GM19351 (cell line): ENCODE measurements around the gene MAST4.

ENCODE experiments used
- ATAC-seq: cut with Tn5 transposase; IDR thresholded peaks from one replicate; pipeline ENCODE4 v1.9.1; 2021; ENCODE audit warnings: mild to moderate bottlenecking, moderate library complexity; ENCODE audit not compliant: unreplicated experiment

Gene MAST4

DNA sequence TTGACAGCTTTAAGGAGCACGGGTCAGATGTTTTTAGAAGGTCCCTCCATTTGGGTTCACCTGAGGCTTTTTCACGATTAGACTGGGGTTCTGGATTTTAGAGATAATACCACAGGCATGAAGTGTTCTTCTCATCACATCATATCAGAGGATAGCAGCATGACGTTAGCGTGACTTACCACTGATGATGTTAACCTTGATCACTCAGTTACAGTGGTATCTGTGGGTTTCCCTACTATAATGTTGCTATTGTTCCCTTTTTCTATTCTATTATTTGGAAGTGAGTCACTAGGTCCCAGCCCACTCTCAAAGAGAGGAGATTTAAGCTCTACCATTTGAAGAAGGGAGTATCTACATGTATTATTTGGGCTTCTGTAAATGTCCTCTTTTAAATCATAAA is 300.0 kb downstream of the MAST4 start:
- ATAC-seq = no peak

GRCh38 chr5:66897356-66897755 is 301.2 kb downstream of the MAST4 start:
- ATAC-seq = no peak

DNA sequence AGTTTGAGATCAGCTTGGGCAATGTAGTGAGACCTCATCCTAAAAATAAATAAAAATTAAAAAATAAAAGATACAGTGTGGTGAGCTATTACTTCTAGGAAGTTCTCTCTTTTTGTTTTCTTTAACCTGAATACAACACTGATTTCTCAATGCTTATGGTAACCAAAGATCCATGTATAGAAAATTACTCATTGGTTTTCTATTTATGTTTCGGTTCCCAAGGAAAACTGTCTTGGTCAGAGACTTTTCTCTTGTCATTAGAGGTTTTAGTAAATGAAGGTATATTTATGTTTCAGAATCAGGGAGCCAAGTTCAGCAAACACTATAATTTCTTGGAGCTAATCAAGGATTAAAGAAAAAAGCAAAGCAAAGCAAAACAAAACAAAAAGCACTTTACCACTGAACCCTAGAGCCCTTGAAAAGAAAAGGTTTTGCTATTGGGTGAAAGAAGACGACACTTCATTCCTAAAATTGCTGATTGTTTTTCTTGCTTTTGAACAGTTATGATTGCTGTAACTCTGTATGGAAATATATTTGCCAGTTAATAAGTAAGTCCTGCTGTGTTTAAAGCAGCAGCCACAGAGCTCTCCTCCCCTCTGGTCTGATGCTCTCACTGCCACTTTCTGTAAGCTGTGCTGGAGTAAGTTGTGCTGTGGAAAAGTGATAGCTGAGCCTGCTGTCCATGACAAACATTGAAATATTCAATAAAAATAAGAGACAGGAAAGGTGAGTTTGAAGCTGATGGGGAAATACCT is 302.2 kb downstream of the MAST4 start:
- ATAC-seq = no peak

- ATAC-seq = no peak
Observed at GRCh38 chr5:66903218-66903617, 307.0 kb downstream of the MAST4 start.

DNA sequence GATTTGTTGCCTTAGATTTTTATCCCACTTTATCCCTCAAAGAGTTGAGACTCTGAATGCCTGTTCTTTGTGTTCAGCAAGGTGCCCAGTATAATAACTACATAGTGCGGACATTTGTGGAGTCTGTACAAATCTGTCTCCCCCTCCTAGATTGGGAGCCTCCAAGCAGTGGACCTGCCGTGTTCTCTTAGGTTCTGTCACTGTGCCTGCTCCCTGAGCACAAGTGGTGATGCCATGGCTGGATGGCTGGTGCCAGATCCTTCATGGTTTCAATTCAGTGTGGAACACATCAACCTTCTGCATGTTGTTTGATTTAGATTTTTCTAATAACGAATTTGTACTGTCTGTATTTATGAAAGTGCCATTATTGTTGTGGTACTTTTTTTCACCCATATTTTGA is 307.5 kb downstream of the MAST4 start:
- ATAC-seq = no peak

DNA sequence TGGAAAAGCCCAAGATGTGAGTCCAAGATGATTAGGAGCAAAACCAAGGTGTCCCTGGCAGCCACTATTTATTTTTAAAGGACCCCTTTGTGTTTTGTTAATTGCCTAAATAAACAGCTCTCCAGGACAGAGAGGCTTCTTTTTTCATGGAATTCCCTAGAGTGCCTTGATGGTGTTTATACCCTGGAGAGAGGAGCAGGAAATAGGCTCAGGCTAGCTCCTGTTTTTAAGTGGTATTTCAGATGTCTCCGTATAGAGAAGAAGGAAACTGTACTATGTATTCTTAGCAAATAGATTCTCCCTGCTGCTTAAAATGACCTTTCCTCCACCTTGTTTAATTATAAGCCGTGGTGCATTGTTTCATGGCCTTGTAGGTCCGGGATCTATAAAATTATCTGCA is 308.0 kb downstream of the MAST4 start:
- no peak for ATAC-seq

- no peak for ATAC-seq
Observed at GRCh38 chr5:66906021-66906420, 309.8 kb downstream of the MAST4 start.

- ATAC-seq = no peak
Observed at GRCh38 chr5:66908230-66908629, 312.0 kb downstream of the MAST4 start.

DNA sequence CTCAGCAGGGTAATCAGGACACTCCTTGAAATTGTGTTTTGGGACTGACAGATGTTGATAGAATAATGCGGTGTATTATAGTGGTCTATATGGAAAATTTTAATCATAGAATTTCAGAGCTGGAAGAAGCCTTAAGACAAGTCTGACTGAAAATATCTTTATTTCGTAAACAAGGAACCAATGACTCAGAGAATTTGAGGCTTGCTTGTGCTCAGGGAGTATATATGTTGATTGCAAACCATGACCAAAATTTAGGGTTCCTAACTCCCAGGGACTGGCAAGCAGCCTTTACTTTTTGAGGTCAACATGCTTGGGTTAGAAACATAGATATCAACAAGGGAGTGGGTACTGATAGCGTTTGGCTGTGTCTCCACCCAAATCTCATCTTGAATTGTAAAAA is 313.2 kb downstream of the MAST4 start:
- no peak for ATAC-seq

- ATAC-seq = no peak
Observed at GRCh38 chr5:66912787-66913186, 316.6 kb downstream of the MAST4 start.

- ATAC-seq = no peak
Observed at GRCh38 chr5:66915531-66915930, 319.3 kb downstream of the MAST4 start.

DNA sequence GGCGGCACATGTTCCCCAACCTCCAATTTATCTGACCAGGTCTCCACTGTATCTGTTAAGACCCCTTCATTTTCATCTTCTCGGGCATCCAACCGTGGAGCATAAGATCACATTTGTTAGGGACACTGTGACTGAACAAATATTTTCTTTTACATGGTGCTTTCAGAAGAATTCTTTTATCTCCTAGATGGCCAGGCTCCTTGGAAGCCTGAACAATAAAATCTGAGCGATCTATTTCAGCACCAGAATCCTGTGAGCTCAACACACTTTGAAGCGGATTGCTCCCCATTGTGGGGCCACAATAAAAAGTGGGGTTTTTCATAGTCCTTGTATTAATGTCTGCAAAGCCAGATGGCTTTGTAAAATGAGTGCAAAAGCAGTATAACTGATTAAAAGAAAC is 326.7 kb downstream of the MAST4 start:
- ATAC-seq = no peak

- no peak for ATAC-seq
Observed at GRCh38 chr5:66923457-66923856, 327.3 kb downstream of the MAST4 start.

DNA sequence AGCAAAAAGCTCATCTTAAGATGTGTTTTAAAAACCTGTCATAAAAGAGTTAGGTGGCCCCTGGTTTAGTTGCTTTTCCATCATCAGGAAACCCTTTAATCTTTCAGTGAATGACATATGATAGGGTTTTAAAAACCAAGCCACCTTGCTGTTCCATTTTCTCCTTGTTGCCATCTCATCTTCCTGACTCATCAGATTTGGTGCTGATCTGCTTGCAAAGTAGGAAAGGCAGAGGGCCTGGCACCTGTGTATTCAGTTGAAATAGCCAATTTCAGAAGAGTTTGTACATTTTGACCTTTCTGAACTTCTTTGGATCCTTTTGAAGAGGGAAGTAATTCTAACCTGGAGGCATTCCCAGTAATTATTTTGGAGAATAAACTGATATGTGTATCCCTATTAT is 327.7 kb downstream of the MAST4 start:
- no peak for ATAC-seq

- no peak for ATAC-seq
Observed at GRCh38 chr5:66927140-66927539, 330.9 kb downstream of the MAST4 start.

DNA sequence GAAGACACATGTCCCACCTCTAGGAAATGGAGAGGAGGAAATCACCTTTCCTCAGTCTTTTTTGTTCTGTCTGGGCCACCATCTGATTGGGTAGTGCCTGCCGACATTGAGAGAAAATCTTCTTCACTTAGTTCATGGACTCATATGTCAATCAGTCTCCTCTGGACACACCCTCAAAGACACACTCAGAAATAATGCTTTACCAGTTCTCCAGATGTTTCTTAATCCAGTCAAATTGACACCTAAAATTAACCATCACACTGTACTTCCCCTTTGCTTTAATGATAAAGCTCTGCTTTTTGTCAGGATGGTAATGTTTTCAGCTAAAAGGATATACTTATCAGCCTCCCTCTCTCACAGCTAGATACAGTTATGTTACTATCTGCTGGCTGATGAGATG is 333.1 kb downstream of the MAST4 start:
- ATAC-seq = no peak

DNA sequence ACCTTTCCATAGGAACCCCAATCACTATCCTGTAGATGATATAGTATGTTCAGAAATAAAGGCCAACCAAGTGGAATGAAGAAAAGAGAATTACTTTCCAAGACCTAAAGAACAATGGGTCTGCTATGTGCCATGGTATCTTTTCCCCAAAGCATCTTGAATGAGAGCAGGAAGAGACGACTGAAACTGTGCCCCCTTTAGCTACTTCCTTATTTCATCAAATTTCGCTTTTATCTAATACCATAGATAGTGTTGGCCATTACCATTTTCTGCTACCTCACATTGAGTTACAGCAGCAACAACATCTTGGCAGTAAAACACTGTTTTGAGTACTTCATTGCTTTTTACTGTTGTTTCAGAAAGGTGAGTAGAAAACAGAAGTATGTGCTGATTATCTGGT is 333.8 kb downstream of the MAST4 start:
- no peak for ATAC-seq

- no peak for ATAC-seq
Observed at GRCh38 chr5:66931651-66932050, 335.5 kb downstream of the MAST4 start.

- ATAC-seq = no peak
Observed at GRCh38 chr5:66932457-66932856, 336.3 kb downstream of the MAST4 start.

DNA sequence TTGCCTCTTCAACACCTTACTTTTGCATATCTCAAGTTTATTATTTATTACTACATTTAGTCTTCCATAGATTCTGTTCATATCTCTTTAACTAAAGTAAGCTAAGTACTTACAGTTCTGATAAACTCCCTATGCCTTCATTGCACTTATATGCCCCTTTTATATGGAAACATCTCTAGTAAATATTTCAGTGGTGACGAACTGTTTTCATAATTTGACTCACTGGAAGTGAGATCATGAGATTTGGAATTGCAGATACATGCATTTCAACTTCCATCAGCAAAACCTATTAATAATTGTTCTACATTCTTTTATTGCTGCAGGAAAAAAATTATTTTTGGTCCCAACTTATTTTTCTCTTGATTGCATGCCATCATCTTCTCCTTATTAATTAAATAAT is 336.9 kb downstream of the MAST4 start:
- ATAC-seq = no peak

GRCh38 chr5:66939094-66939493 is 342.9 kb downstream of the MAST4 start:
- no peak for ATAC-seq

DNA sequence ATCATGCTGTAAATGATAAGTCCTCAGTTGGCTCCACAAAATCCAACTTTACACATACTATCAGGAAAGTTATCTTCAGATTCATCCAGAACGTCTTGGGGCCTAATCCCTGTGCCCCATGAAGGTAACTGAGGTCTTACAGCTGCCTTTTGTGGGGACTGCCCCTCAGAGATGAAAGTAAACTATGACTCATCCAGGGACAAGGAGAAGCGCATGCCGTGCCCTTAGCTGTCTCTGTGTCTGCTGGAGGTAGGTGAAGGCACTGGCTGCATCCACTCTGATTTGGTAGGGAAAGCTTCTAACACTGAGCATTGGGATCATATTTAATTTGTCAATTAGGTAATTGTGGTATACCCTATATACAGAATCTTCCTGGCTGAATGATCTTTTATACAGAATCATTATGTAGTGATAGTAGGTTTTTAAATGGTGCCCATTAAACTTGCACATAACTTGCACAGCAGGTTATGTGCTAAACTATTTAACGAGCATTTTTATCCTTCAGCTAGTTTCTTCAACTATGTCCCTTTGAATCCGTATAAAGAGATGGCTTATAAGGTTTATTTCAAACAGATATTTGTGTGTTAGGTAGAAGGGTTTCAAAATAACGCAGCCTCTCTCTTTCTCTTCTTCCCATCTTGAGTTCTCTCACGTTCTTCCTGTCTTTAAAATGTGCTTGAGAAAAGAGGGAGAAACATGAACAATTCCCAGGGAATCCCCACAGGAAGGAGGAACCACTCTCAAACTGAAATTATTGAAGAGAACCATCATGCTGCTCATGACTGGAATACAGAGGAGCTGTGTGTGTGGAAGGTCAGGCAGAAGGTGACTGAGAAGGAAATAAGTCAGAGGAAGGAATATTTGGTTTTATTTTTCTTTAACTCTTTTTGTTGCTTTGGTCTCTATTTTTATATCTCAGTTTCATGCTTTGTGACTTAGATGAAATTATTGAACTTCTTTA is 349.5 kb downstream of the MAST4 start:
- peak; percentile 99 for ATAC-seq
